GM19452 (cell line): ENCODE measurements around the gene EDARADD.
A peak's percentile ranks its signal among the peaks of the same experiment; 100 is the strongest.

Experiments used
- ATAC-seq: cut with Tn5 transposase; IDR thresholded peaks from one replicate; pipeline ENCODE4 v1.9.1; 2021; ENCODE audit not compliant: unreplicated experiment

The EDARADD gene

DNA sequence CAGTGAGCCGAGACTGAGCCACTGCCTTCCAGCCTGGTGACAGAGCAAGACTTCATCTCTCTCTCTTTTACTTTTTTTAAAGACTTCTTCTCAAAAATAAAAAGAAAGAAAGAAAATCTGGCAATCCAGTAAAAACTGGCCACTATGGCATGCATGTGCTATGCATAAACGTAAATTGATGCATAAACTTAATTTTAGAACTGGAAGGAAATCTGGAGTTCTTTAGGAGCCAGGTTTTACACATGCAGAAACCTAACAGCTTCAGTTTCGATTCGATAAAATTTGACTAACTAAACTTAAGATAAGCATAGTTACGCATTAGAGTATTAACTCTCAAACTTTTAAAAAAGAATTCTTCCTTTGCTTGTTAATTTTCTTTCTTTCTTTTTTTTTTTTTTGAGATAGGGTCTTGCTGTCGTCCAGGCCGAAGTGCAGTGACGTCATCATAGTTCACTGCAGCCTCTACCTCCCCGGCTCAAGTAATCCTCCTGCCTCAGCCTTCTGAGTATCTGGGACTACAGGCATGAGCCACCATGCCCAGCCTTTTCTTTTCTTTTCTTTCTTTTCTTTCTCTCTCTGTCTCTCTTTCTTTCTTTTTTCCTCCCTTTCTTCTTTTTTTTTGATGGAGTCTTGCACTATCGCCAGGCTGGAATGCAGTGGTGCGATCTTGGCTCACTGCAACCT lies 117.8 kb downstream of the EDARADD start:
- no peak for ATAC-seq

DNA sequence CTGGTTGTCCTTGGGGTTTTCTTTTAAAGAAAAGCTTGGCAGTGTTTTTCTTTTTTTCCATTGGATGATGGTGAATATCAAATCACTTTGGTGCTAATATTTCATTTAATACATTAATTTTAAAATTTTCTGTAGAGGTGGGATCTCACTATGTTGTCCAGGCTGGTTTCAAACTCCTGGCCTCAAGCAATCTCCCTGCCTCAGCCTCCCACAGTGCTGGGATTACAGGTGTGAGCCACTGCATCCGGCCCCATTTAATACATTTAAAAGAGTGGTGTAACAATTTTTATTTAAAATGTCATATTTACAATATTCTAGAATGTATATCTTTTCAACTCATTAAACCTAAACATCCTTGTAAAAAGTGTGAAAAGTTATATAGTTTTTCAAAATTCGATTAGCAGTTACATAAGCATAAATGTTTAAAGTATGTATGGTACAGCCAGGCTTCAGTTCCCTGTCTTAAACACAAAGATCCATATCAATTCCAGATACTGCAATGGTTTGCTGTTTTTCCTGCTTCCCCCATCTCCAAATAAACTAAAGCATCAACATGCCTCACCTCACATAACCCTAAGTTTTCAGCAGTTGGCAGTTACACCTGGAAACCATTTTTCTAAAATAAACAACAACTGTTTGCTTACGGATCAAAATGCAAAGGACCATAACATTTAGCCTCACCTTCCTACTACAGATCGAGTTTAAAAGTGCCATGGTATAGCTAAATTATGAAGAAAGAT lies 120.8 kb downstream of the EDARADD start:
- ATAC-seq = no peak

DNA sequence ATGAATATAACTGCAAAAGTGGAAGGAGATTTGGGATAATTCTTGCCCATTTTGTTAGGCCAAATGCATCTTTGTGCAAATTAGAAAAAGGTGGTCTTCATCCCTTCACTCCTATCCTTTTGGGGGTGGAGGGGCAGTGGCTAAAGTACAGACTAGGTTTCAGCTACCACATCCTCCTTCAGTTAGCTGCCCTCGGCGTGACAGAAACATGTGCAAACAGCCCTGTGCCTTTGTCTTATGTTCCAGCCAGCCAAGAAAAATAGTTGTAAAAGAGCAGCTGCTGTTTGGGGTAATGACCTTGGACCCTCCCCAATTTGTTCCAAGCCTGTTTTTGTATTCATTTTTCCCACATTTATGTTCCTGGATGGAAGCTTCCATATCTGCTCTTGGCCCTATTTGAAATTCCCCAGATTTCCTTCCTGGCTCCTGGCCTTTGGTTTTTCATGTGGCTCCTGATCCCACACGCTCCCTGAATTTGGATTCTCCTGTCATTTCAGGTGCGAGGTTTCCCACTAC lies 121.4 kb downstream of the EDARADD start:
- no peak for ATAC-seq

- no peak for ATAC-seq
Measured at GRCh38 chr1:236516929-236517704, 123.0 kb downstream of the EDARADD start.

- ATAC-seq = no peak
Measured at GRCh38 chr1:236518322-236518721, 124.2 kb downstream of the EDARADD start.

GRCh38 chr1:236520445-236521005 lies 126.4 kb downstream of the EDARADD start:
- no peak for ATAC-seq

- ATAC-seq = no peak
Measured at GRCh38 chr1:236522937-236523703, 129.0 kb downstream of the EDARADD start.

DNA sequence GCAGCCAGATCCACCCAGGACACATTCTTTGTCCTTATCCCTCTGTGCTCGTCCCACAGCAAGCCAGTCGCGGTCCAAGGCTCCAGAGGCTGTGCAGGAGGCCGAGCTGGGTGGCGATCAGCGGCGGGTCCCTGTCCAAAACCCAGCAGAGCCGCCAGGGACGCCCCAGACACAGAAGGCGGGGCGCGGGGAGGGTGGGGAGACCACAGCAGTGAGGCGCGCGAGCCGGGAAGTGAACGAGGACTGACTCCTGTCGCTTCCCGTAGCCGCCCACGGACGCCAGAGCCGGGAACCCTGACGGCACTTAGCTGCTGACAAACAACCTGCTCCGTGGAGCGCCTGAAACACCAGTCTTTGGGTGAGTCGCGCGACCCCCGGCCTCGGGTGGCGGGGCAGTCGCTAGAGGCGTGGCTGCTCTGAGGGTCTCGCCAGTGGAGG lies 129.6 kb downstream of the EDARADD start, which contains the start of gene LGALS8:
Gene LGALS8, plus strand, starts transcription at position 279 of the 438 bp plus-strand sequence. CDS start 2,089 bp downstream, outside the sequence.
- peak; percentile 63 for ATAC-seq

DNA sequence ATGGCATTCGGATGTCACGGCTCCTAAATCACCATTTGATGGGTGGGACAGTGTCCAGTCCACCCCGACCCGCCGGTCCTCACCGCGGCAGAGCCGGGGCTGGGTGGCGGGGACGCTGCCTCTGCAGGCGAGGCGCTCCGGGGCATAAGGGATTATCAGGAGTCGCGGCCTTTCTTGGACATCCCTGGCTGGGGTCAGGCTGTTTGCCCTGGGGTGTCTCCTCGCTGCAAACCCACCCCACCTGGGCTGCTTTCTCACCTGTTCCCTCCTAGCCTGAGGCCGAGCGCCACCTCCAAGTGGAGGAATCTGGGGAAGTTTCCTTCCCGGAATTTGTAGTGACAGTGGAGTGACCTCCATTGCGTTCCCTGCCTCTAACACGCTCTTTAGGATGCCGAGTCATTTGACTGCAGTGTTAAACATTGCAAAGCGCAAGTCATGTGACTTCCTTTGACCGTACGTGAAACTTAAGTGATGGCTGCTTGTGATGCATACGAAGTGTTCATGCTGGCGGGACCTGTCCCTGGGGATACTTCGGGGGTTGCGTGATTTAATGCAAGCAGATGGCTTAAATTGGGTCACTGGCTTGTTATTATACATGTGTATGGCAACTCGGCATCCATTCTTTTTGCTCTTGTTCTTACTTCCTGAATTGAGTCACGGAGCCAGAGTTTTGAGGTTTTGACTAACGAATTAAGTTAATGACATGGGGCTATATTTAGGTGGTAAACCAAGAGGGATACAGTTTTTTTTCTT lies 130.2 kb downstream of the EDARADD start:
- ATAC-seq = peak; percentile 97

GRCh38 chr1:236524895-236525184 lies 130.8 kb downstream of the EDARADD start:
- ATAC-seq = no peak

- ATAC-seq = no peak
Measured at GRCh38 chr1:236526079-236526478, 132.0 kb downstream of the EDARADD start.

DNA sequence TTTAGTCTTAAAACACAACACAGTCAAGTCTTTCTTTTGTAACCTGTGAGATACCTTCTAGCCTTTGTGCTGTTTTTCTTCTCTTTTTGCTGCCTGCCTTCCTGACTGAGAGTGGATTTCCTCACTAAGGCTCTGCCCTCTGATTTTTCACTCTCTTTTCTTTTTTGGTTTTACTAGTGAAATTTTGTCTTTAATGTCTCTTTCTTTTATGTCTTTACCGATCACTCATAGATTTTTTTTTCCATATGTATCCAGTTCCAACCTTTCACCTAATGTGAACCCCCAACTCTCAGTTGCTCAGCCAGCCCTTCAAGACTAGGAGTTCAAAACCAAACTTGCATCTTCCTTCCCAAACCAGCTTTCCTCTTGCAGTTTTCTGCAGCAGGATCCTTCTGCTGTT lies 136.2 kb downstream of the EDARADD start:
- ATAC-seq = no peak

DNA sequence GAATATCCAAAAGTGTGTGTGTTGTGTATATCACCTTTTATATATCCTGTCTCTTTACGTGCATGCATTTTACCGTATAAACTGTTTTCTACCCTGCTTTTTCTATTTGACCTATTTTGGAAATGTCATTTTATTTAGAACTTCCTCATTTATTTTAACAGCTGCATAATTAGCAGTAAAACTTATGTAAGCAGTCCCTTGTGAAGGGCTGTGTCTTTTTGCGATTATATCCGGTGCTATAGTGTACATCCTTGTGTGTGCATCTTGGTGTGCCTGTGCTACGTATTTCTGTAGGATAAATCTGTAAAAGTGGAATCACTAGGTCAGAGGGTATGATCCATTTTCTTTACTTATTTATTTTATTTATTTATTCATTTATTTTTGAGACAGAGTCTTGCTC lies 136.9 kb downstream of the EDARADD start:
- no peak for ATAC-seq

DNA sequence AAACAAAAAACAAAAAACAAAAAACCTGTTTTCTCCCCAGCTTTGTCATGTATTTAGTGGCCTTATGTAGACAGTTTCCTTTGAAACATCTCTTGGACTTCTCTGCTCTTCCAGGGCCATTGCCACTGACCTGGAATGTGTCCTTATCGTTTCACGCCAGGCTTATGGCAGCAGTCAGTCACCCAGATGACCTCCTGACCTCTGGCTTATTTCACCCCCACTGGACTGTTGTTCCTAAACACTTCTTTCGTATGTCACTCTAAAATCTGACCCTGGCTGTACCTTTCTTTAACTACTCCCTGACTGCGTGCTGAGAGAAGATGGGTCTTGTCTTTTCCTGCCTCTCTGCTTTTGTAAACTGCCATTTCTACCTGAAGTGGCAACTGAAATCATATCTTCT lies 138.8 kb downstream of the EDARADD start:
- no peak for ATAC-seq

- no peak for ATAC-seq
Measured at GRCh38 chr1:236534151-236534651, 140.1 kb downstream of the EDARADD start.
